HepG2 (cell line): Measurements from ENCODE around the gene FGF18. TPM values are rescaled to one million over a fixed set of nuclear protein-coding genes. Genes with fewer than 3 reads are reported as not detected.

Source experiments
- EED ChIP-seq: sonication (generic); formaldehyde crosslinking; IDR thresholded peaks from 2 replicates; pipeline ENCODE4 v1.5.0; 2020; ENCODE audit warnings: mild to moderate bottlenecking, missing genetic modification reagents
- IRF2 ChIP-seq: IDR thresholded peaks from 2 replicates; pipeline ENCODE4 v1.6.1; 2018; ENCODE audit warnings: missing genetic modification reagents, missing compliant biosample characterization
- KAT7 ChIP-seq: IDR thresholded peaks from 2 replicates; pipeline ENCODE4 v1.6.1; 2018; ENCODE audit warnings: borderline replicate concordance, missing compliant biosample characterization
- KDM6A ChIP-seq: IDR thresholded peaks from 2 replicates; pipeline ENCODE4 v1.6.1; 2016; ENCODE audit warnings: low read depth
- POLR2A ChIP-seq, 2 experiments: IDR thresholded peaks; 2 replicates each; pipeline ENCODE4 v1.6.1; 2011; ENCODE audit warnings: low read depth in 2 of 2, low read length in 2 of 2, mild to moderate bottlenecking in 1 of 2, moderate library complexity in 1 of 2; ENCODE audit not compliant: insufficient read depth in 1 of 2
- REXO4 ChIP-seq: sonication (generic); formaldehyde crosslinking; IDR thresholded peaks from 2 replicates; pipeline ENCODE4 v1.8.0; 2022; ENCODE audit warnings: missing genetic modification reagents, mild to moderate bottlenecking, borderline replicate concordance
- SOX5 ChIP-seq: IDR thresholded peaks from 2 replicates; pipeline ENCODE4 v1.6.1; 2016; ENCODE audit warnings: borderline replicate concordance
- SYNCRIP ChIP-seq: fragments of 200-400 bp; formaldehyde crosslinking; IDR thresholded peaks from 2 replicates; pipeline ENCODE4 v1.6.1; 2018; ENCODE audit warnings: mild to moderate bottlenecking, low read depth, low read length; ENCODE audit not compliant: insufficient read depth
- THAP11 ChIP-seq: IDR thresholded peaks from 2 replicates; pipeline ENCODE4 v1.6.1; 2016; ENCODE audit warnings: missing biosample characterization, missing genetic modification reagents
- U2AF1 ChIP-seq: fragments of 200-400 bp; formaldehyde crosslinking; optimal IDR thresholded peaks from 2 replicates; pipeline ENCODE3; 2017; ENCODE audit warnings: mild to moderate bottlenecking, low read depth, low read length
- ZFP37 ChIP-seq: sonication (generic); formaldehyde crosslinking; IDR thresholded peaks from 2 replicates; pipeline ENCODE4 v1.4.0; 2020; ENCODE audit warnings: missing genetic modification reagents, borderline replicate concordance
- ZKSCAN1 ChIP-seq: fragments of 150-350 bp; IDR thresholded peaks from 2 replicates; pipeline ENCODE4 v1.6.1; 2014; ENCODE audit warnings: low read length
- ZNF382 ChIP-seq: sonication (generic); formaldehyde crosslinking; IDR thresholded peaks from 2 replicates; pipeline ENCODE4 v1.5.0; 2020; ENCODE audit warnings: missing genetic modification reagents, mild to moderate bottlenecking, borderline replicate concordance
- ZNF737 ChIP-seq: sonication (generic); formaldehyde crosslinking; IDR thresholded peaks from 2 replicates; pipeline ENCODE4 v1.5.0; 2020; ENCODE audit warnings: missing genetic modification reagents, mild to moderate bottlenecking, borderline replicate concordance
- ZNF792 ChIP-seq: IDR thresholded peaks from 2 replicates; pipeline ENCODE4 v1.6.1; 2016
- polyA plus RNA-seq, 8 experiments: library from polyadenylated mRNA; depleted of rRNA in 3 of 8; stranded (reverse) in 7 of 8; unstranded in 1 of 8; fragments of >200 nt; fragmentation: Illumina TruSeq in 4 of 8; extraction: Trizol in 4 of 8; gene quantifications; 2 replicates each; pipeline versions ENCODE4 v1.2.1 to v1.2.3, GENCODE V29; 2011 to 2016; ENCODE audit warnings: low read depth in 4 of 8, missing spikeins in 1 of 8, mixed read lengths in 1 of 8; ENCODE audit not compliant: insufficient read depth in 1 of 8
- total RNA-seq, 5 experiments: library from RNA; depleted of rRNA; stranded (reverse); fragments of >200 nt; fragmentation: Illumina TruSeq; extraction: Trizol; gene quantifications; 2 replicates each; pipeline ENCODE4 v1.2.3, GENCODE V29; 2016; ENCODE audit warnings: low read depth in 1 of 5
- TF ChIP-seq, protein P1 (sequence below): IDR thresholded peaks from 2 replicates; pipeline ENCODE4 v1.6.1; 2012; ENCODE audit warnings: inconsistent platforms
- TF ChIP-seq, protein P2 (sequence below): sonication (generic); formaldehyde crosslinking; IDR thresholded peaks from 2 replicates; pipeline ENCODE4 v1.8.1; 2022; ENCODE audit warnings: mild to moderate bottlenecking, missing genetic modification reagents
- TF ChIP-seq, protein P3 (sequence below): sonication (generic); formaldehyde crosslinking; IDR thresholded peaks from 2 replicates; pipeline ENCODE4 v1.4.0; 2020; ENCODE audit warnings: missing genetic modification reagents
- TF ChIP-seq, protein P4 (sequence below): sonication (generic); formaldehyde crosslinking; IDR thresholded peaks from 2 replicates; pipeline ENCODE4 v1.4.0; 2020; ENCODE audit warnings: missing genetic modification reagents, borderline replicate concordance

The FGF18 gene
- total and polyA plus RNA-seq, 2 of the 13 experiments (the other 11 are each of a cell fraction or from before 2014, with no cell fraction given) = not detected

DNA sequence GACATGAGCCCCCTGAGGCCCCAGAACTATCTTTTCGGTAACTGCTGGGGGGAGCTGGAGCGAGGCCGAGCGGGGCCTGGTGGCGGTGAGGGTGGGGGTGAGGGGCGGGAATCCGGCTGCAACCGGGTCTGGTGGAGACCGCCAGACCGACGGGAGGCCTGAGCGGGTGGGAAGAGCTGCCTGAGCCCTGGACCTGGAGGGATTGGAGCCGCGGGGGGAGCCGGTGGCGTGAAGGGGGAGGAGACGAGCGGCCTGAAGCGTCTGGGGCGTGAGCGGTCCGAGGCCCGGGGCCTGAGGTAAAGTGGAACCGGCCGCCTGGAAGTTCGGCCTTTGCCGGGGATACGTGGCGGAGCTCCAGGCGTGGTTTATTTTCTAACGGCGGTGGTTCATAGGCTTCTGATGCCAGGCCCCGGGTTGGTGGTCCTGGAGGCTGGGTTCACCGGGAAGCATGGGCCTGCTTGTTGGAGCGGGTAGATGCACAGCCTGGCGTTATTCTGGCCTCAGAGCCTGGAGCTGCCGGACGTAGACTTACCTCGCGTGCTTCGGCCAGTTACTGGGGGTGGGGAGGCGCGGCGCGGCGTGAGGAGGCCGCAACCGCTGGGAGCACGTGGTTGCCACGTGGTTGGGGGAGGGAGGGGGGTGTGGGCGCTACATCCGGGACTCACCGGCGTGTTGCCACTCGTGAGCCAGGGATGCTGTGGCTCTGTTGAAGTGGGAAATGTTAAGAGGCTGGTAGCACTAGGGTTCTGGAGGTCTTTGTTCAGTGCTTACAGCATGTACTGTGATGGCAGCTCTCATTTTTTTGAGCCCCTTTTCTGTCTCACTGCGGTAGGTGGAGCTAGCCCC is 31.3 kb upstream of the FGF18 start (continued):
- TF ChIP-seq KDM6A (CRISPR knock-in tag) (no peak), ZNF382 (CRISPR knock-in tag) (no peak), ZKSCAN1 (no peak), ZNF792 (CRISPR knock-in tag) (peak; percentile 64; the same call in 1 of the 2 replicates), POLR2A (IDR thresholded peaks at IDR 0.05; ENCODE audit: insufficient read depth in 1 of 2, low read depth in 2 of 2, low read length in 2 of 2) (peak; percentile 62 to 64), U2AF1 (peak; percentile 87), IRF2 (peak; percentile 48; the same call in 1 of the 2 replicates), EED (CRISPR knock-in tag) (peak; percentile 71; the same call in 1 of the 2 replicates), THAP11 (peak; percentile 62), ZFP37 (CRISPR knock-in tag) (peak; percentile 90), REXO4 (CRISPR knock-in tag) (peak; percentile 88), SYNCRIP (no peak), SOX5 (peak; percentile 50; the same call in 1 of the 2 replicates), KAT7 (CRISPR knock-in tag) (no peak), ZNF737 (CRISPR knock-in tag) (0 out of 2 replicates have a peak, but pooled peaks have one; percentile 70)
- TF ChIP-seq, protein P1, sequence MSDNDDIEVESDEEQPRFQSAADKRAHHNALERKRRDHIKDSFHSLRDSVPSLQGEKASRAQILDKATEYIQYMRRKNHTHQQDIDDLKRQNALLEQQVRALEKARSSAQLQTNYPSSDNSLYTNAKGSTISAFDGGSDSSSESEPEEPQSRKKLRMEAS = peak; percentile 100
- TF ChIP-seq, protein P2, sequence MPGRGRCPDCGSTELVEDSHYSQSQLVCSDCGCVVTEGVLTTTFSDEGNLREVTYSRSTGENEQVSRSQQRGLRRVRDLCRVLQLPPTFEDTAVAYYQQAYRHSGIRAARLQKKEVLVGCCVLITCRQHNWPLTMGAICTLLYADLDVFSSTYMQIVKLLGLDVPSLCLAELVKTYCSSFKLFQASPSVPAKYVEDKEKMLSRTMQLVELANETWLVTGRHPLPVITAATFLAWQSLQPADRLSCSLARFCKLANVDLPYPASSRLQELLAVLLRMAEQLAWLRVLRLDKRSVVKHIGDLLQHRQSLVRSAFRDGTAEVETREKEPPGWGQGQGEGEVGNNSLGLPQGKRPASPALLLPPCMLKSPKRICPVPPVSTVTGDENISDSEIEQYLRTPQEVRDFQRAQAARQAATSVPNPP (CRISPR knock-in tag) = peak; percentile 45; the same call in 1 of the 2 replicates
- TF ChIP-seq, protein P3, sequence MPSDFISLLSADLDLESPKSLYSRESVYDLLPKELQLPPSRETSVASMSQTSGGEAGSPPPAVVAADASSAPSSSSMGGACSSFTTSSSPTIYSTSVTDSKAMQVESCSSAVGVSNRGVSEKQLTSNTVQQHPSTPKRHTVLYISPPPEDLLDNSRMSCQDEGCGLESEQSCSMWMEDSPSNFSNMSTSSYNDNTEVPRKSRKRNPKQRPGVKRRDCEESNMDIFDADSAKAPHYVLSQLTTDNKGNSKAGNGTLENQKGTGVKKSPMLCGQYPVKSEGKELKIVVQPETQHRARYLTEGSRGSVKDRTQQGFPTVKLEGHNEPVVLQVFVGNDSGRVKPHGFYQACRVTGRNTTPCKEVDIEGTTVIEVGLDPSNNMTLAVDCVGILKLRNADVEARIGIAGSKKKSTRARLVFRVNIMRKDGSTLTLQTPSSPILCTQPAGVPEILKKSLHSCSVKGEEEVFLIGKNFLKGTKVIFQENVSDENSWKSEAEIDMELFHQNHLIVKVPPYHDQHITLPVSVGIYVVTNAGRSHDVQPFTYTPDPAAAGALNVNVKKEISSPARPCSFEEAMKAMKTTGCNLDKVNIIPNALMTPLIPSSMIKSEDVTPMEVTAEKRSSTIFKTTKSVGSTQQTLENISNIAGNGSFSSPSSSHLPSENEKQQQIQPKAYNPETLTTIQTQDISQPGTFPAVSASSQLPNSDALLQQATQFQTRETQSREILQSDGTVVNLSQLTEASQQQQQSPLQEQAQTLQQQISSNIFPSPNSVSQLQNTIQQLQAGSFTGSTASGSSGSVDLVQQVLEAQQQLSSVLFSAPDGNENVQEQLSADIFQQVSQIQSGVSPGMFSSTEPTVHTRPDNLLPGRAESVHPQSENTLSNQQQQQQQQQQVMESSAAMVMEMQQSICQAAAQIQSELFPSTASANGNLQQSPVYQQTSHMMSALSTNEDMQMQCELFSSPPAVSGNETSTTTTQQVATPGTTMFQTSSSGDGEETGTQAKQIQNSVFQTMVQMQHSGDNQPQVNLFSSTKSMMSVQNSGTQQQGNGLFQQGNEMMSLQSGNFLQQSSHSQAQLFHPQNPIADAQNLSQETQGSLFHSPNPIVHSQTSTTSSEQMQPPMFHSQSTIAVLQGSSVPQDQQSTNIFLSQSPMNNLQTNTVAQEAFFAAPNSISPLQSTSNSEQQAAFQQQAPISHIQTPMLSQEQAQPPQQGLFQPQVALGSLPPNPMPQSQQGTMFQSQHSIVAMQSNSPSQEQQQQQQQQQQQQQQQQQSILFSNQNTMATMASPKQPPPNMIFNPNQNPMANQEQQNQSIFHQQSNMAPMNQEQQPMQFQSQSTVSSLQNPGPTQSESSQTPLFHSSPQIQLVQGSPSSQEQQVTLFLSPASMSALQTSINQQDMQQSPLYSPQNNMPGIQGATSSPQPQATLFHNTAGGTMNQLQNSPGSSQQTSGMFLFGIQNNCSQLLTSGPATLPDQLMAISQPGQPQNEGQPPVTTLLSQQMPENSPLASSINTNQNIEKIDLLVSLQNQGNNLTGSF = 0 out of 2 replicates have a peak, but pooled peaks have one; percentile 2
- TF ChIP-seq, protein P4, sequence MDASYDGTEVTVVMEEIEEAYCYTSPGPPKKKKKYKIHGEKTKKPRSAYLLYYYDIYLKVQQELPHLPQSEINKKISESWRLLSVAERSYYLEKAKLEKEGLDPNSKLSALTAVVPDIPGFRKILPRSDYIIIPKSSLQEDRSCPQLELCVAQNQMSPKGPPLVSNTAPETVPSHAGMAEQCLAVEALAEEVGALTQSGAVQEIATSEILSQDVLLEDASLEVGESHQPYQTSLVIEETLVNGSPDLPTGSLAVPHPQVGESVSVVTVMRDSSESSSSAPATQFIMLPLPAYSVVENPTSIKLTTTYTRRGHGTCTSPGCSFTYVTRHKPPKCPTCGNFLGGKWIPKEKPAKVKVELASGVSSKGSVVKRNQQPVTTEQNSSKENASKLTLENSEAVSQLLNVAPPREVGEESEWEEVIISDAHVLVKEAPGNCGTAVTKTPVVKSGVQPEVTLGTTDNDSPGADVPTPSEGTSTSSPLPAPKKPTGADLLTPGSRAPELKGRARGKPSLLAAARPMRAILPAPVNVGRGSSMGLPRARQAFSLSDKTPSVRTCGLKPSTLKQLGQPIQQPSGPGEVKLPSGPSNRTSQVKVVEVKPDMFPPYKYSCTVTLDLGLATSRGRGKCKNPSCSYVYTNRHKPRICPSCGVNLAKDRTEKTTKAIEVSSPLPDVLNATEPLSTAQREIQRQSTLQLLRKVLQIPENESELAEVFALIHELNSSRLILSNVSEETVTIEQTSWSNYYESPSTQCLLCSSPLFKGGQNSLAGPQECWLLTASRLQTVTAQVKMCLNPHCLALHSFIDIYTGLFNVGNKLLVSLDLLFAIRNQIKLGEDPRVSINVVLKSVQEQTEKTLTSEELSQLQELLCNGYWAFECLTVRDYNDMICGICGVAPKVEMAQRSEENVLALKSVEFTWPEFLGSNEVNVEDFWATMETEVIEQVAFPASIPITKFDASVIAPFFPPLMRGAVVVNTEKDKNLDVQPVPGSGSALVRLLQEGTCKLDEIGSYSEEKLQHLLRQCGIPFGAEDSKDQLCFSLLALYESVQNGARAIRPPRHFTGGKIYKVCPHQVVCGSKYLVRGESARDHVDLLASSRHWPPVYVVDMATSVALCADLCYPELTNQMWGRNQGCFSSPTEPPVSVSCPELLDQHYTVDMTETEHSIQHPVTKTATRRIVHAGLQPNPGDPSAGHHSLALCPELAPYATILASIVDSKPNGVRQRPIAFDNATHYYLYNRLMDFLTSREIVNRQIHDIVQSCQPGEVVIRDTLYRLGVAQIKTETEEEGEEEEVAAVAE (CRISPR knock-in tag) = peak; percentile 83
